ENCODE data around the gene CDH23.

DNA sequence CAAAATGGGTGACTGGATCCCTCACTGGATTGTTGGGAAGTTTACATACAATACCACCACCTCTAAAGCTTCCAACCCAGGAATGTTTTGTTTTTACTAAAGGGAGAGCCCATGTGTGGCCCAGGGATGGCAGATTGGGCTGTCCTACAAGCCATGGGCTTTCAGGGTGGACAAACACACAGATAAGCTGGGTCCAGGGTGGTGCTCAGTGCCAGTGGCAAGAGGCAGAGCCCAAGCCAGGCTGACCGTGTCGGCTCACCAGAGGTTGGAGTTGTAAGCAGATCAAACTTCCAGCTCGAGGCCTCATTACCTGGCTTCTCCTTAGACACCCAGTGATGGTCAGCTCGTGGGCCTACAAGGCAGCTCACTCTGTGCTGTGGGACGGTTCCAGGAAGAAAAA, 52.3 kb downstream of the CDH23 start:
- no peak for TF ChIP-seq GATA3 (IDR thresholded peaks at IDR 0.05; ENCODE audit: low read depth, low read length)
- TF ChIP-seq GATA2 (IDR thresholded peaks at IDR 0.05; ENCODE audit: low read depth, low read length), result no peak

Measured in SH-SY5Y (cell line).